Adipocyte (in vitro differentiated cells): Measurements from ENCODE around the gene PCOLCE2.

Source experiments
- DNase-seq: peaks from one replicate; pipeline ENCODE4 v3.0.0-alpha.2; 2015; ENCODE audit warnings: low read depth
- H3K27me3 ChIP-seq: replicated peaks from 2 replicates; pipeline ENCODE4 v1.7.0; 2013; ENCODE audit warnings: mild to moderate bottlenecking, low read length, moderate library complexity; ENCODE audit not compliant: control insufficient read depth, insufficient read depth
- H3K36me3 ChIP-seq: 2 replicates; pipeline ENCODE4 v1.7.0; 2013; ENCODE audit warnings: low read length, mild to moderate bottlenecking, moderate library complexity; ENCODE audit not compliant: control insufficient read depth, insufficient read depth, severe bottlenecking
- H3K4me1 ChIP-seq: 2 replicates; pipeline ENCODE4 v1.7.0; 2013; ENCODE audit warnings: mild to moderate bottlenecking, low read length, moderate library complexity; ENCODE audit not compliant: control insufficient read depth, insufficient read depth
- H3K4me3 ChIP-seq: 2 replicates; pipeline ENCODE4 v1.7.0; 2013; ENCODE audit warnings: mild to moderate bottlenecking, low read length, moderate library complexity
- H3K9ac ChIP-seq: 2 replicates; pipeline ENCODE4 v1.7.0; 2013; ENCODE audit warnings: mild to moderate bottlenecking, low read length, moderate library complexity
- H3K9me3 ChIP-seq: 2 replicates; pipeline ENCODE4 v1.7.0; 2013; ENCODE audit warnings: mild to moderate bottlenecking, low read length, moderate library complexity; ENCODE audit not compliant: control insufficient read depth

PCOLCE2 gene, protein sequence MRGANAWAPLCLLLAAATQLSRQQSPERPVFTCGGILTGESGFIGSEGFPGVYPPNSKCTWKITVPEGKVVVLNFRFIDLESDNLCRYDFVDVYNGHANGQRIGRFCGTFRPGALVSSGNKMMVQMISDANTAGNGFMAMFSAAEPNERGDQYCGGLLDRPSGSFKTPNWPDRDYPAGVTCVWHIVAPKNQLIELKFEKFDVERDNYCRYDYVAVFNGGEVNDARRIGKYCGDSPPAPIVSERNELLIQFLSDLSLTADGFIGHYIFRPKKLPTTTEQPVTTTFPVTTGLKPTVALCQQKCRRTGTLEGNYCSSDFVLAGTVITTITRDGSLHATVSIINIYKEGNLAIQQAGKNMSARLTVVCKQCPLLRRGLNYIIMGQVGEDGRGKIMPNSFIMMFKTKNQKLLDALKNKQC

DNA sequence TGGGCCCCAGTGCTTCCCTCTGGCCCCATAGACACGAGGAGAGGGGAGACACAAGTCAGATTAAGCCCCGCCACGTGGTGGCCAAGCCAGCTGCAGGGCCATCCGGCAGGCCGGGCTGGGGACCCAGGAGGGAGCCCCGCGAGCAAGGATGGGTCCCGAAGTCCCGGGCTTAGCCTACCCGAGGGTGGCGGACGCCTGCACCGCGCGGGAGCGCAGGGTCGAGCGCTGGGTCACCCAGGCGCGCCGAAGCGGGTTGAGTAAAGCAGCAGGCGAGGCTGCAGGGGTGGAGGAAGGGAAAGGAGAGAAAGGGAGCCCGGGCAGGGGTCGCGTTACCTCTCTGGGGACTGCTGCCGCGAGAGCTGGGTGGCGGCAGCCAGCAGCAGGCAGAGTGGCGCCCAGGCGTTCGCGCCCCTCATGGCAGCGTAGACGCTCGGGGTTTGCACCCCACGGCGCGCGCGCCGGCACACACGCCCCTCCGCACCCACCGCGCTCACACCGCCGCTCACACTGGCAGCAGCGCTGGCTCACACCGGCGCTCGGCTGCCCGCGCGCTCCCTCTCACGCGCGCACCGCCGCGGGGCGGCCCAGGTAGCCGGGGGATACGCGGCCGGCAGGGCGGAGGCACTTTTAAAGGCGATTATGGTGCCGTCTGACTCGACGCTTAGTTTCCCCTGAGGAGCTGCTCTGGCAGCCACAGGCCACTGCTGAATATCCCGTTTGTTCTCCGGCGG lies at the start of gene PCOLCE2:
PCOLCE2 (minus strand) TSS at position 603 of the 731 bp plus-strand sequence; CDS start at position 416, 187 bp downstream.
- peak within 1 kb of the TSS; percentile 92 for H3K9ac ChIP-seq
- peak; percentile 56 for DNase-seq
- no peaks in the 10 kb centered on the region for H3K27me3 ChIP-seq
- H3K4me1 ChIP-seq = peaks cover 27% of the 10 kb centered on the region
- no peaks in the 10 kb centered on the region for H3K36me3 ChIP-seq
- peak within 1 kb of the TSS; percentile 89 for H3K4me3 ChIP-seq
- H3K9me3 ChIP-seq = no peaks in the 10 kb centered on the region

DNA sequence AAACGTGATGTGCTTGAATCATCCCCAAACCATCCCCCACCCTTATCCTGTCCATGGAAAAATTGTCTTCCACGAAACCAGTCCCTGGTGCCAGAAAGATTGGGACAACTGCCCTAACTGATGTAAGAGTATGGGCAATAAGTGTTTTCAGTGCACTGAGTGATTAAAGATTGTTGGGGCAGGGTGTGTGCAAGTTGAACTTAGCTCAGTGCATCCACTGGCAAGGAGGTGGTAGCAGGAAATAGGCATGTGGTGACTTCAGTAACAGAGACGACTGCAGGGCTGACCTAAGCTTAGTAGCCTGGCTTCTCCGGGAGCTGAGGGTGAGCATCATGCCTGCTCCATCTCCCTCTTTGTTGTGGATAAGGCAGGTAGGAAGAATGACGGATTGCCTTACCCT lies 47.1 kb upstream of the PCOLCE2 start:
- no peak overlapping the region for H3K4me3 ChIP-seq
- H3K27me3 ChIP-seq = no peaks in the 10 kb centered on the region
- H3K9ac ChIP-seq = no peak overlapping the region
- no peak for DNase-seq
- H3K4me1 ChIP-seq = no peaks in the 10 kb centered on the region
- H3K36me3 ChIP-seq = no peaks in the 10 kb centered on the region
- H3K9me3 ChIP-seq = no peaks in the 10 kb centered on the region

DNA sequence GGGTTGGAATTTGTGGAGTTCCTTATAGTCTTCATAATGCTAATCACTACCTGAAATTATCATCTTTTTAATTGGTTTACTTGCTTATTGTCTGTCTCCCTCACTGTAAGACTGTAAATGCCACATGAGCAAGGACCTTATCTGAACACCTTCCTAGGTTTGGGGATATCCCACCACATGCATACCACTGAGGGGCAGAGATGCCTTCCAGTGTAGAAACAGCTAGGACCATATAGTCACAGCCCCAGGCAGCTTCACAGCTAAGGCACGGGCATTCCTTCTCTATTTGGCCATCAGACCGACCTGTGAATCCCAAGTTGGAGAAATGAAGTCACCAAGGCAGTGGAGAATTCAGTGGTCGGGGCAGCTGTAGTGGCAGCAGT lies 46.0 kb upstream of the PCOLCE2 start:
- DNase-seq = no peak
- Histone ChIP-seq H3K4me3 (no peak overlapping the region), H3K36me3 (no peaks in the 10 kb centered on the region), H3K4me1 (no peaks in the 10 kb centered on the region), H3K27me3 (no peaks in the 10 kb centered on the region), H3K9me3 (no peaks in the 10 kb centered on the region), H3K9ac (no peak overlapping the region)

- Histone ChIP-seq H3K36me3 (no peaks in the 10 kb centered on the region), H3K4me3 (no peak overlapping the region), H3K9me3 (no peaks in the 10 kb centered on the region), H3K27me3 (no peaks in the 10 kb centered on the region), H3K4me1 (no peaks in the 10 kb centered on the region), H3K9ac (no peak overlapping the region)
- DNase-seq = no peak
Observed at GRCh38 chr3:142934128-142934886, 45.4 kb upstream of the PCOLCE2 start.

DNA sequence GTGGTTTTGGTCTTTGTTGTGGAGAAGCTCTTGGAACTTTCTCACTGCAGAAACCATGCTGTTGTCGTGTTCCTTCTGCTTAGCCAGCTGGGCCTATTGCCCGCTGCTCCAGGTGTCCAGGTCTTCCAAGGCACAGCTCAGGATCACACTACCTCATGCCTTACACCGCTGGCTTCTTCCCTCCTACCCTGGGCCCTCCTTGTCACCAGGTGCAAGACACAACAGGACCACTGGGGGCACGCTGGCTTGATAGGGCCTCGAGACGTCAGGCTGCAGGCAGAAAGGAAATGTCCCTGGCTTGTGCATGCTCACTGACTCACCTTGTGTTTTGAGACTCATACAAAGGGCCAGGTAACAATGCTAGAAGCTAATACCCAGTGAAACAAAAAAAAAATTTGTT lies 42.3 kb upstream of the PCOLCE2 start:
- DNase-seq = no peak
- Histone ChIP-seq H3K4me1 (no peaks in the 10 kb centered on the region), H3K9me3 (no peaks in the 10 kb centered on the region), H3K27me3 (no peaks in the 10 kb centered on the region), H3K36me3 (no peaks in the 10 kb centered on the region), H3K4me3 (no peak overlapping the region), H3K9ac (no peak overlapping the region)

- DNase-seq = no peak
- Histone ChIP-seq H3K4me1 (no peaks in the 10 kb centered on the region), H3K9ac (no peak overlapping the region), H3K9me3 (no peaks in the 10 kb centered on the region), H3K36me3 (no peaks in the 10 kb centered on the region), H3K4me3 (no peak overlapping the region), H3K27me3 (no peaks in the 10 kb centered on the region)
Observed at GRCh38 chr3:142930463-142930862, 41.6 kb upstream of the PCOLCE2 start.

DNA sequence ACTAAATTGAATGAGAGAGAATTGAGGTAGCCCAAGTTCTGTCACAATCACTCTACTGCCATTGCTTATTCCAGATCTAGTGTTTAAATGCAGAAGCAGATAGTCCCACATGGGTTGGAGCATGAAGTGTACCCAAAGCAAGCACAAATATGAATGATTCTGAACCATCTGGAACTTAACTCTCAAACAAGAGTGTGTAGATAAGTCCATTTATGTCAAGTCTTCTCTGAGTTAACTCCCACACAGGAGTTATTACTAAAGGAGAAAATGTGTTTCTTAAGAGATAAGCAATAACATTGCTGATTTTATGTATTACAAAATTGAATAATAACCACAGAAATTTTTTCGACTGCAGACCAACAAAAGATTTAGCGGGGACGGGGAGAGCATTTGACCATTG lies 41.0 kb upstream of the PCOLCE2 start:
- no peaks in the 10 kb centered on the region for H3K4me1 ChIP-seq
- no peaks in the 10 kb centered on the region for H3K27me3 ChIP-seq
- no peak overlapping the region for H3K4me3 ChIP-seq
- H3K9me3 ChIP-seq = no peaks in the 10 kb centered on the region
- DNase-seq = no peak
- no peaks in the 10 kb centered on the region for H3K36me3 ChIP-seq
- H3K9ac ChIP-seq = no peak overlapping the region

GRCh38 chr3:142929109-142929508 lies 40.2 kb upstream of the PCOLCE2 start:
- Histone ChIP-seq H3K4me1 (no peaks in the 10 kb centered on the region), H3K9ac (no peak overlapping the region), H3K9me3 (peaks cover 5% of the 10 kb centered on the region), H3K36me3 (no peaks in the 10 kb centered on the region), H3K4me3 (no peak overlapping the region), H3K27me3 (no peaks in the 10 kb centered on the region)
- no peak for DNase-seq

- Histone ChIP-seq H3K36me3 (no peaks in the 10 kb centered on the region), H3K27me3 (no peaks in the 10 kb centered on the region), H3K9ac (no peak overlapping the region), H3K4me1 (no peaks in the 10 kb centered on the region), H3K9me3 (peaks cover 11% of the 10 kb centered on the region), H3K4me3 (no peak overlapping the region)
- no peak for DNase-seq
Observed at GRCh38 chr3:142926368-142926944, 37.6 kb upstream of the PCOLCE2 start.

- peaks cover 11% of the 10 kb centered on the region for H3K9me3 ChIP-seq
- no peak overlapping the region for H3K4me3 ChIP-seq
- H3K27me3 ChIP-seq = no peaks in the 10 kb centered on the region
- no peaks in the 10 kb centered on the region for H3K36me3 ChIP-seq
- no peaks in the 10 kb centered on the region for H3K4me1 ChIP-seq
- no peak overlapping the region for H3K9ac ChIP-seq
- DNase-seq = no peak
Observed at GRCh38 chr3:142925140-142925539, 36.3 kb upstream of the PCOLCE2 start.

DNA sequence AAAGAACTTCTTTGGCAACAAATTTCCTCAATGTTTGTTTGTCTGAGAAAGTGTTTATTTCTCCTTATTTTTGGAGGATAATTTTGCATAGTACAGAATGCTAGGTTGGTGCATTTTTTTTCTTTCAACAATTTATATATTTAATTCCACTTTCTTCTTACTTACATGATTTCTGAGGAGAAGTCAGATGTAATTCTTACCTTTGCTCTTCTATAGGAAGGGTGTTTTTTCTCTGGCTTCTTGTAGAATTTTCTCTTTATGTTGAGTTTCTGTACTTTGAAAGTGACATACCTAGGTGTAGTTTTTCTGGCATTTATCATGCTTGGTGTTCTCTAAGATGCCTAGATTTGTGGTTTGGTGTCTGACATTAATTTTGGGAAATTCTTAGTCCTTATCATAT lies 34.8 kb upstream of the PCOLCE2 start:
- no peak overlapping the region for H3K9ac ChIP-seq
- no peak overlapping the region for H3K4me3 ChIP-seq
- no peaks in the 10 kb centered on the region for H3K4me1 ChIP-seq
- no peaks in the 10 kb centered on the region for H3K27me3 ChIP-seq
- H3K9me3 ChIP-seq = peaks cover 11% of the 10 kb centered on the region
- no peaks in the 10 kb centered on the region for H3K36me3 ChIP-seq
- DNase-seq = no peak
